HEK293 (cell line): ENCODE results near the gene BIVM.

ENCODE experiments used
- CTCF ChIA-PET: fragments of 350-600 bp; formaldehyde crosslinking; extraction: SDS; loops from one replicate; lab custom pipeline; 2021; ENCODE audit warnings: antibody characterized with exemption; lab: Yijun Ruan, JAX
- POLR2A ChIA-PET: fragments of 300-600 bp; formaldehyde crosslinking; extraction: SDS; loops from one replicate; lab custom pipeline; 2020; ENCODE audit warnings: antibody characterized with exemption, inconsistent platforms; lab: Yijun Ruan, JAX
- H3K27ac ChIP-seq: fragments of 200-500 bp; sonication (Bioruptor generic); 2 replicates; pipeline ENCODE4 v1.5.1; 2014; ENCODE audit warnings: low read depth, low read length, control low read depth, inconsistent platforms; ENCODE audit errors: extremely low read depth
- H3K36me3 ChIP-seq, 2 experiments: fragments of 200-500 bp in 1 of 2; sonication (Bioruptor generic) in 1 of 2; 1 replicate in 1 of 2; 2 replicates in 1 of 2; pipeline ENCODE4 v1.5.1; 2014 to 2017; ENCODE audit warnings: inconsistent platforms in 2 of 2, low read length in 2 of 2; ENCODE audit not compliant: control insufficient read depth in 2 of 2, insufficient read depth in 1 of 2
- H3K4me1 ChIP-seq: fragments of 200-500 bp; sonication (Bioruptor generic); 2 replicates; pipeline ENCODE4 v1.5.1; 2014; ENCODE audit warnings: mild to moderate bottlenecking, low read length, inconsistent platforms; ENCODE audit not compliant: control insufficient read depth, insufficient read depth
- H3K4me3 ChIP-seq: 2 replicates; pipeline ENCODE4 v1.5.1; 2011; ENCODE audit warnings: low read depth, mild to moderate bottlenecking, control low read depth, low read length, moderate library complexity
- H3K9me3 ChIP-seq: fragments of 200-500 bp; sonication (Bioruptor generic); 2 replicates; pipeline ENCODE4 v1.5.1; 2014; ENCODE audit warnings: low read depth, low read length, inconsistent platforms; ENCODE audit not compliant: control insufficient read depth, insufficient read depth
- ATF2 ChIP-seq: fragments of 450-650 bp; formaldehyde crosslinking; IDR thresholded peaks from 2 replicates; pipeline ENCODE4 v1.5.1; 2016; ENCODE audit warnings: missing biosample characterization, missing genetic modification characterization, low read depth
- GLIS2 ChIP-seq: fragments of 450-650 bp; formaldehyde crosslinking; IDR thresholded peaks from 2 replicates; pipeline ENCODE4 v1.5.1; 2016; ENCODE audit warnings: missing biosample characterization, missing genetic modification characterization
- KLF7 ChIP-seq: fragments of 450-650 bp; formaldehyde crosslinking; IDR thresholded peaks from 2 replicates; pipeline ENCODE4 v1.5.1; 2016; ENCODE audit warnings: missing biosample characterization, missing genetic modification characterization, borderline replicate concordance
- MZF1 ChIP-seq: fragments of 450-650 bp; formaldehyde crosslinking; IDR thresholded peaks from 2 replicates; pipeline ENCODE4 v1.5.1; 2017; ENCODE audit warnings: missing biosample characterization, missing genetic modification characterization, borderline replicate concordance
- RBAK ChIP-seq: fragments of 450-650 bp; formaldehyde crosslinking; IDR thresholded peaks from 2 replicates; pipeline ENCODE4 v1.5.1; 2016; ENCODE audit warnings: missing biosample characterization, missing genetic modification characterization
- SALL2 ChIP-seq: fragments of 450-650 bp; formaldehyde crosslinking; IDR thresholded peaks from 2 replicates; pipeline ENCODE4 v1.5.0; 2017; ENCODE audit warnings: missing biosample characterization, mild to moderate bottlenecking, missing genetic modification characterization, borderline replicate concordance
- SETDB1 ChIP-seq: IDR thresholded peaks from one replicate; pipeline ENCODE4 v1.6.1; 2017; ENCODE audit warnings: mild to moderate bottlenecking, low read length, moderate library complexity, mixed read lengths; ENCODE audit not compliant: insufficient read length
- ZBTB20 ChIP-seq: fragments of 450-650 bp; formaldehyde crosslinking; IDR thresholded peaks from 2 replicates; pipeline ENCODE4 v1.5.1; 2016; ENCODE audit warnings: missing biosample characterization, missing genetic modification characterization
- ZFHX2 ChIP-seq: fragments of 450-650 bp; formaldehyde crosslinking; conservative IDR thresholded peaks from 2 replicates; pipeline ENCODE4 v1.5.1; 2016; ENCODE audit warnings: missing biosample characterization, missing genetic modification characterization
- ZNF10 ChIP-seq: fragments of 450-650 bp; formaldehyde crosslinking; IDR thresholded peaks from 2 replicates; pipeline ENCODE4 v1.5.1; 2017; ENCODE audit warnings: missing biosample characterization, missing genetic modification characterization
- ZNF19 ChIP-seq: fragments of 450-650 bp; formaldehyde crosslinking; IDR thresholded peaks from 2 replicates; pipeline ENCODE4; 2016; ENCODE audit warnings: missing biosample characterization, missing genetic modification characterization, low read depth
- ZNF280D ChIP-seq: fragments of 450-650 bp; formaldehyde crosslinking; IDR thresholded peaks from 2 replicates; pipeline ENCODE4 v1.5.1; 2016; ENCODE audit warnings: missing biosample characterization, missing genetic modification characterization
- ZNF416 ChIP-seq: fragments of 450-650 bp; formaldehyde crosslinking; IDR thresholded peaks from 2 replicates; pipeline ENCODE4 v1.5.1; 2016; ENCODE audit warnings: missing biosample characterization, missing genetic modification characterization
- ZNF600 ChIP-seq: fragments of 450-650 bp; formaldehyde crosslinking; IDR thresholded peaks from 2 replicates; pipeline ENCODE4 v1.5.1; 2016; ENCODE audit warnings: missing biosample characterization, missing genetic modification characterization
- ZNF626 ChIP-seq: fragments of 450-650 bp; sonication (Bioruptor Pico); formaldehyde crosslinking; IDR thresholded peaks from 2 replicates; pipeline ENCODE4 v1.5.1; 2018; ENCODE audit warnings: missing biosample characterization, missing genetic modification characterization, inconsistent platforms
- ZNF76 ChIP-seq: fragments of 450-650 bp; formaldehyde crosslinking; IDR thresholded peaks from 2 replicates; pipeline ENCODE4; 2016; ENCODE audit warnings: low read depth, missing biosample characterization, missing genetic modification characterization, borderline replicate concordance
- ZNF768 ChIP-seq: fragments of 450-650 bp; formaldehyde crosslinking; IDR thresholded peaks from 2 replicates; pipeline ENCODE4 v1.5.1; 2018; ENCODE audit warnings: missing biosample characterization, mild to moderate bottlenecking, missing genetic modification characterization
- ZXDB ChIP-seq: fragments of 450-650 bp; formaldehyde crosslinking; IDR thresholded peaks from 2 replicates; pipeline ENCODE4 v1.5.1; 2016; ENCODE audit warnings: missing biosample characterization, missing genetic modification characterization
- TF ChIP-seq, protein P1 (sequence below): fragments of 450-650 bp; formaldehyde crosslinking; IDR thresholded peaks from 2 replicates; pipeline ENCODE4 v1.5.1; 2017; ENCODE audit warnings: missing biosample characterization, missing genetic modification characterization
- TF ChIP-seq, protein P2 (sequence below): fragments of 450-650 bp; formaldehyde crosslinking; IDR thresholded peaks from 2 replicates; pipeline ENCODE4 v1.5.1; 2016; ENCODE audit warnings: missing biosample characterization, missing genetic modification characterization

BIVM gene

GRCh38 chr13:102877303-102877702 lies 78.4 kb downstream of the BIVM start:
- TF ChIP-seq ATF2, result 0 out of 2 replicates have a peak, but pooled peaks have one; percentile 5
- TF ChIP-seq ZNF600 (tag by site-specific recombination), result 0 out of 2 replicates have a peak, but pooled peaks have one; percentile 31
- no peak for TF ChIP-seq ZNF626
- Histone ChIP-seq H3K36me3 (peaks cover 12 to 35% of the 10 kb centered on the region in 2 experiments), H3K4me1 (no peaks in the 10 kb centered on the region), H3K9me3 (no peaks in the 10 kb centered on the region), H3K27ac (no peak overlapping the region), H3K4me3 (no peak overlapping the region)
- POLR2A ChIA-PET, result interaction anchor here (1.0 kb wide), 1 partner anchor 8 kb away, joined by 3 read pairs; no protein-coding TSS in a partner anchor
- CTCF ChIA-PET, result interaction anchor here (0.7 to 1.1 kb wide), 2 partner anchors 10 to 63 kb away, joined by 5 to 6 read pairs; no protein-coding TSS in a partner anchor

DNA sequence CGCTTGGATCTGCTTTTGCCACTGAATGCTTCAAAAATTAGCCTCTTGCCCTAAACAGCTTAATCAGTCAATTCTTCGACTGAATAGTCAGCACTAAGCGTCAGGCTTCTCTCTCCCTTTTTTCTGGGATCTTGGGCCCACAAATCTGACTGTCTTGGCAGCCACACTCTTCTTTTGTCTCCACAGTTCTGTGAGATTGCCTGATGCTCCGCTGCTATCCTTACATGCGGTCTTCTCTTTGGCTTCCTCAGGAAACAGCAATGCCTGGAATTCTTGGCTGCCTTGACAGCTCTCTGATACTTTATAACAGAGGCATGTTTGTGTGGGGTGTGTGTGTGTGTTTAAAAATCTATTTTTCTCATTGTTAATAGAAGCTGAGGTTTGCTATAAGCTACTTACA lies 79.6 kb downstream of the BIVM start:
- Histone ChIP-seq H3K36me3 (peaks cover 5 to 27% of the 10 kb centered on the region in 2 experiments), H3K4me3 (no peak overlapping the region), H3K27ac (no peak overlapping the region), H3K4me1 (no peaks in the 10 kb centered on the region), H3K9me3 (no peaks in the 10 kb centered on the region)
- ChIA-PET POLR2A (no interaction called here), CTCF (no interaction called here)
- no peak for TF ChIP-seq ZNF280D (tag by site-specific recombination)
- no peak for TF ChIP-seq GLIS2 (tag by site-specific recombination)
- TF ChIP-seq ZNF416 (tag by site-specific recombination), result no peak
- TF ChIP-seq MZF1, result no peak
- TF ChIP-seq ZNF768 (tag by site-specific recombination), result no peak
- no peak for TF ChIP-seq ZXDB (tag by site-specific recombination)
- TF ChIP-seq ZNF76, result no peak
- no peak for TF ChIP-seq ZBTB20 (tag by site-specific recombination)
- TF ChIP-seq ZNF10, result no peak
- no peak for TF ChIP-seq RBAK (tag by site-specific recombination)
- no peak for TF ChIP-seq SALL2
- TF ChIP-seq KLF7 (tag by site-specific recombination), result no peak
- TF ChIP-seq, protein P1, sequence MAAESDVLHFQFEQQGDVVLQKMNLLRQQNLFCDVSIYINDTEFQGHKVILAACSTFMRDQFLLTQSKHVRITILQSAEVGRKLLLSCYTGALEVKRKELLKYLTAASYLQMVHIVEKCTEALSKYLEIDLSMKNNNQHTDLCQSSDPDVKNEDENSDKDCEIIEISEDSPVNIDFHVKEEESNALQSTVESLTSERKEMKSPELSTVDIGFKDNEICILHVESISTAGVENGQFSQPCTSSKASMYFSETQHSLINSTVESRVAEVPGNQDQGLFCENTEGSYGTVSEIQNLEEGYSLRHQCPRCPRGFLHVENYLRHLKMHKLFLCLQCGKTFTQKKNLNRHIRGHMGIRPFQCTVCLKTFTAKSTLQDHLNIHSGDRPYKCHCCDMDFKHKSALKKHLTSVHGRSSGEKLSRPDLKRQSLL (tag by site-specific recombination), result no peak
- TF ChIP-seq SETDB1, result no peak
- no peak for TF ChIP-seq ZFHX2 (tag by site-specific recombination)
- no peak for TF ChIP-seq ZNF19 (tag by site-specific recombination)
- TF ChIP-seq, protein P2, sequence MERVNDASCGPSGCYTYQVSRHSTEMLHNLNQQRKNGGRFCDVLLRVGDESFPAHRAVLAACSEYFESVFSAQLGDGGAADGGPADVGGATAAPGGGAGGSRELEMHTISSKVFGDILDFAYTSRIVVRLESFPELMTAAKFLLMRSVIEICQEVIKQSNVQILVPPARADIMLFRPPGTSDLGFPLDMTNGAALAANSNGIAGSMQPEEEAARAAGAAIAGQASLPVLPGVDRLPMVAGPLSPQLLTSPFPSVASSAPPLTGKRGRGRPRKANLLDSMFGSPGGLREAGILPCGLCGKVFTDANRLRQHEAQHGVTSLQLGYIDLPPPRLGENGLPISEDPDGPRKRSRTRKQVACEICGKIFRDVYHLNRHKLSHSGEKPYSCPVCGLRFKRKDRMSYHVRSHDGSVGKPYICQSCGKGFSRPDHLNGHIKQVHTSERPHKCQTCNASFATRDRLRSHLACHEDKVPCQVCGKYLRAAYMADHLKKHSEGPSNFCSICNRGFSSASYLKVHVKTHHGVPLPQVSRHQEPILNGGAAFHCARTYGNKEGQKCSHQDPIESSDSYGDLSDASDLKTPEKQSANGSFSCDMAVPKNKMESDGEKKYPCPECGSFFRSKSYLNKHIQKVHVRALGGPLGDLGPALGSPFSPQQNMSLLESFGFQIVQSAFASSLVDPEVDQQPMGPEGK, result no peak
